M059J (cell line): ENCODE measurements around the gene ATF7IP2. TPM values are rescaled to one million over a fixed set of nuclear protein-coding genes. Genes with fewer than 3 reads are reported as not detected.

Source experiments
- DNase-seq: peaks from one replicate; pipeline ENCODE4 v3.0.0-alpha.2; 2012; ENCODE audit warnings: low read depth
- total RNA-seq: library from RNA; depleted of rRNA; stranded (reverse); fragments of >200 nt; shearing (Covaris generic); gene quantifications from 2 replicates; pipeline ENCODE4 v1.2.3, GENCODE V29; 2014; rRNA removed

ATF7IP2 gene
- total RNA-seq, 1 experiment from 2014 or later, result not detected

DNA sequence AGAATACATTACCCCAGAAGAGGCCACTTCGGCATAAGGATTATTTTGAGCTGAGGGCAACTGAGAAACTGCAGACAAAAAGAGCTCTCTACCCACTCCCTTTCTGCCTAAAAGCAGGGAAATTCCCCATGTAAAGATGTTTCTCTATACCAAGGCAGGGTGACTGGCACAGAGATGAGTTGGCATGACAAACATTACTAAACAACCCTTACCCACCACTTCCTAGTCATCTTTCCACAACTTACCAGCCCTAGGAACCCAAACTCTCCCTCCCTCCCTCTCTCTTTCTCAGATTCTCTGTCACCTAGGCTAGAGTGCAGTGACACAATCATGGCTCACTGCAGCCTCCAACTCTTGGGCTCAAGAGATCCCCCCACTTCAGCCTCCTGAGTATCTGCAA, 126.0 kb downstream of the ATF7IP2 start:
- DNase-seq, result peak; percentile 61

DNA sequence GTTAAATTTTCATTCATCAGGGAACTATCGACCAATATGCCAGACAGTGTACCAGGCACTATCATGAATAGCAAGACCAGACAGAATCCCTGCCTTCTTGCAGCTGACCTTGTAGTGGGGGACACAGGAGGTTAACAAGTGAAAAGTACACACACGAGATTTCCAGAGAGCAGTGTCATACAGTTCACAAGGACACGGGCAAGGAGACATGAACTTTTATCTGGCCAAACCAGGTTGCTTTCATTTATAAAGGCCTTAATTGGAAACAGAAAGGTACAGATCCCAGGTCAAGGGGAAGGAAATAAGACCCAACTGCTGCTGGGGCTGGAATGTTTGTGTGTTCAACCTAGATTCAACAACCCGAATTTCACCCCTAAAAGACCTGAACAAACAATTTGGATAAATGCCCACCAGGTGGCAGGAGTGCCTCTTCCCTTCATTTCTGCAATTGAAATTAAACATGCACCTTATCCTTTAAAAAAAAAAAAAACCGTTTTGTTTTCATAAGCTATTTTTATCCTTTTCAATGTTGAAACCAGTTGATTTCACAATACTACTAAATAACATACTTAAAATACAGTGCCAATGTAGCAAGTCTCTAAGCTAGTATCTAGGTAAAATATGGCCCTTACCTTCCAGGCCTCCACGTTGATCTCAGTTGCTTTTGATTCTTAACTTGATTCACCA, 128.7 kb downstream of the ATF7IP2 start:
- peak; percentile 63 for DNase-seq

DNA sequence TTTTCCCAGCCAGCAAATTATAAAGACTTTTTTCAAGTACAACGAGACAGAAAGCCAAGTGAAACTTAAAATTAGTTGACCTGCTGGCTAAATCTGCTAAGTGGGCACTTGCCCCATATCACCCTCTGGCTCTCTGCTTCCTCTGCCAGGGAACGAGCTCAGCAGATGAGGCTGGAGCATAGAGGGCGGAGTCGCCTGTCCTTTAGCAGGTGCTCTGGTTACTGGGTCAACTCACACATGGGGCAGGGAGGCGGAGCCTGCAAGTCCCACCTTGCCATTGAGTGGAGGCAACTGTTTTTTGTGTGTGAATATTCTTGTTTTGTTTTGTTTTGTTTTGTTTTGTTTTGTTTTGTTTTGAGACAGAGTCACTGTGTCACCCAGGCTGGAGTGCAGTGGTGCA, 132.0 kb downstream of the ATF7IP2 start:
- DNase-seq, result no peak

DNA sequence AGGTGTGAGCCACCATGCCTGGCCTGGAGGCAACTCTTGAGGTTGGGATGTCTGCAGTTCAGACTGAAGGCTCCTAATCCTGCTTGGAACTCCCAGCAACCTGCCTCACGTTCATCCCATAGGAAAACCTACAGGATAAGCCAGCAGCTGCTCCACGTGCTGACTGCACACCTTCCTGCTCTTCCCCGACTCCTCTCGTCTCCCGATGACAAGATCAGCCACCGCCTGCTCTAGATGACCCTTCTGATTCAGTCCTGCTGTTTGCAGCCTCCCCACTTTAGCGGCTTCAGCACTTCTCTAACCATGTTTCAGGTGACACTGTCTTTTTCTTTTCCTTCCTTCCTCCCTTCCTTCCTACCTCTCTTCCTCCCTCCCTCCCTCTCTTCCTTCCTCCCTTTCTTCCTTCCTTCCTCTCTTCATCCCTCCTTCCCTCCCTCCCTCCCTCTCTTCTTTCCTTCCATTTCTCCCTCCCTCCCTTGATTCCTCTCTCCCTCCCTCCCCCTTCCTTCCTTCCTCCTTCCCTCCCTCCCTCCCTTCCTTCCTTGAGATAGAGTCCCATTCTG, 132.7 kb downstream of the ATF7IP2 start:
- DNase-seq, result no peak

DNA sequence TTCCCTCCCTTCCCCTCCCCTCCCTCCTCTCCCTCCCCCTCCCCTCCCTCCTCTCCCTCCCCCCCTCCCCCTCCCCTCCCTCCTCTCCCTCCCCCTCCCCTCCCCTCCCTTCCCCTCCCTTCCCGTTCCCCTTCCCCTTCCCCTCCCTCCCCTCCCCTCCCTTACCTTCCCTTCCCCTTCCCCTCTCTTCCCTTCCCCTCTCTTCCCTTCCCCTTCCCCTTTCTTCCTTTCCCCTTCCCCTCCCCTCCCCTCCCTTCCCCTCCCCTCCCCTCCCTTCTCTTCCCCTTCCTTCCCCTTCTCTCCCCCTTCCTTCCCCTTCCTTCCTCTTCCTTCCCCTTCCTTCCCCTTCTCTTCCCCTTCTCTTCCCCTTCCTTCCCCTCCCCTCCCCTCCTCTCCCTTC, 133.4 kb downstream of the ATF7IP2 start:
- no peak for DNase-seq

DNA sequence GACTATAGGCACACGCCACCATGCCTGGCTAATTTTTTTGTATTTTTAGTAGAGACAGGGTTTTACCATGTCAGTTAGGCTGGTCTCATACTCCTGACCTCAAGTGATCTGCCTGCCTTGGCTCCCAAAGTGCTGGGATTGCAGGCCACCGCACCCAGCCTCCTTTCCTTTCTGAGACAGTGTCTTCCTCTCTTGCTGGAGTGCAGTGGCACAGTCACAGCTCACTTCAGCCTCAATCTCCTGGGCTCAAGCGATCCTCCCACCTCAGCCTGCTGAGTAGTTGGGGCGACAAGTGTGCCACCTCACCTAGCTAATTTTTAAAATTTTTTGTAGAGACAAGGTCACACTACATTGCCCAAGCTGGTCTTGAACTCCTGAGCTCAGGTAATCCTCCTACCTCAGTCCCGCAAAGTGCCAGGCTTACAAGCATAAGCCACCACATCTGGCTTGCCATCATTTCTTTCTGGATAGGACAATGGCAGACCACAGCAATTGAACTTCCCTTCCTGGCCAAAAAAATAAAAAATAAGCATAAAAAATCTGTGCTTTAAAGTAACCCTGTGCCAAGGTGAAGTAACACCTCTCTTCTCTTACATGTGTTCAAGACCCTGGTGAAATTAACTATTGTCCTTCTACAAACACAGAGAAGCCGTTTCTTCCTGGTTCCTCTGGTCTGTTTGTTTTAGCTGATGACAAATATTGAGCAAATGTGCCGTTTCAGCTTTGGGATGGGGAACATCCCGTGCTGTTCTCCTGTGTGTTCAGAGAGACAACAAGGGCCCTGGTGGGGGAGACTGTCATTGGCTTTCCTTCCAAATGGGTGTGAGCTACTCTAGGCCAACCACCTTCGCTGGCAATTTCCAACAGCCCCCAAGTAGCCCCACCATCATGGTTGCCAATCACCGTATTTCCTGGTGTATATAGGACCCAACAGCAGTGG, 134.3 kb downstream of the ATF7IP2 start:
- DNase-seq, result no peak

DNA sequence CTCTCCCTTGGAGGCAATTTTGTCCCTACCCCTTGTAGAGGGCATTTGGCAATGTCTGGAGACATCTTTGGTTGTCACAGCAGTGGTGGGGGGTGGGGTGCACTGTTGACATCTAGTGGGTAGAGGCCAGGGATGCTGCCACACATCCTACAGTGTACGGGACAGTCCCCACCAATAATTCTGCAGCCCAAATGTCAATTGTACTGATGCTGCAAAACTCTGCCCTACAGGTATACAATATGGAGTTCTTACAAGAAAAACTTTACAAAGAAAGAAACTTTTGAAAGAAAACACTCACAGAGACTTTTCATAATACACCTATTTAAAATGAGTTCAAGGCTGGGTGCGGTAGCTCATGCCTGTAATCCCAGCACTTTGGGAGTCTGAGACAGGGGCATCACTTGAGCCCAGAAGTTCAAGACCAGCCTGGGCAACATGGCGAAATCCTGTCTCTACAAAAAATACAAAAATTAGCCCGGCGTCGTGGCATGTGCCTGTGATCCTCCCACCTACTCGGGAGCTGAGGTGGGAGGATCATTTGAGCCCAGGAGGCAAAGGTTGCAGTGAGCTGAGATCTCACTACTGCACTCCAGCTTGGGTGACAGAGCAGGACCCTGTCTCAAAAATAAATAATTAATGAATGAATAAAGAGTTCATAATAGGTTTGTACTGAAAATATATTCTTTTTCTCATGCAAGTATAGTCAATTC, 135.2 kb downstream of the ATF7IP2 start:
- DNase-seq, result no peak

DNA sequence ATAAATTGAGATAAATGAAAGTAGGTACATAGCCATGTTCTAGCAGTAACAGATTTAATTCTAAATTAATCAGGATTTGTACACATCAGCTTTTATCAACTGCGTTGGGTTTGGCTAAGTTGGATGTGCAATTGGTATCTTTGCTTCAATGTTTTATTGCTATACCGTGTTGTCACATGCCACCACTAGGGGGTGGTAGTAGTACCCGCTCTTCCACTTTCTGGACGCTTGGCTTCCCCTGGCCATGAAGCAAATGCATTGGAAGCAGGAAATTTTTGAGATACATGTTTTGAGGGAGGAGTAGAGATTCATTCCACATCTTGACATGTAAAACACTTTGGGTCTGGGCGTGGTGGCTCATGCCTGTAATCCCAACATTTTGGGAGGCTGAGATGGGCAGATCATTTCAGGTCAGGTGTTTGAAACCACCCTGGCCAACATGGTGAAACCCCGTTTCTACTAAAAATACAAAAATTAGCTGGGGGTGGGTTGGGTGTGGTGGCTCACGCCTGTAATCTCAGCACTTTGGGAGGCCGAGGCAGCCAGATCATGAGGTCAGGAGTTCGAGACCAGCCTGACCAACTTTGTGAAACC, 135.9 kb downstream of the ATF7IP2 start:
- DNase-seq, result peak; percentile 70

DNA sequence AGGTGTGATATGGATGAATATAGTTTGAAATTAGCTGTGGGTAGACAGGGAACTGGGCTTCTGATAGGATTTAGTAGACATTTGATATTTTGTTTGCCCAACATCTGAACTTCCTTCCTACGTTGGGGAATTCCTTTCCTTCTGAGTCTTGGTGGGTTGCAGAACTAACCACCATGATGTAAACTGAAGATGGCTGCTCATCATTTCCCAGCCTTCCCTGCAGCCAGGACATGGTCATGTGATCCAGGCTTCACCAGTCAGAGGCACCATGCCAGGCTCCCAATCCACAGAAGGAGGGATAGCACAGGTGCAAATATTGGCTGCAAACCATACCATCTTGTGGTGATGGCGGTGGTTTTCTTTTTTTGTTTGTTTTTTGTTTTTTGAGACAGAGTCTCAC, 137.1 kb downstream of the ATF7IP2 start:
- no peak for DNase-seq

DNA sequence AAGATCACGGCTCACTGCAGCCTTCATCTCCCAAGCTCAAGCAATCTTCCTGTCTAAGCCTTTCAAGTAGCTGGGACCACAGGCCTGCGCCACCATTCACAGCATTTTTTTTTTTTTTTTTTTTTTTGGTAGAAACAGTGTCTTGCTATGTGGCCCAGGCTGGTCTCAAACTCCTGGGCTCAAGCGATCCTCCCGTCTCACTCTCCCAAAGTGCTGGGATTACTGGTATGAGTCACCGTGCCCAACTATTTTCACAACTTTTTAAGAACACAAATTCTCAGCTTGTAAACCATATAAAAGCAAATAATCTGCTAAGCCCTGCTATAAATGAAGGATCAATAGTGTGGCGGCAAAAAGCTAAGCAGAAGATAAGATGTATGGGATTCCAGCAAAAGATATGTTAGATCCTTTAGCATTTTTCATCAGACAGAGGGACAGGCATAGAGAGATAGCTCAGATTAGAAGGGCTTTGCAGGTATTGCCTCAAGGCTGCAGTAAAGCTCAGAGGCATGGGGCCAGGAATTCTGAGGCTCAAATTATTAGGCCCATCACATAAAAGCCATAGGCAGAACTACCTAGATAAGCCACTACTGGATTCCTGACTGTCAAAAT, 139.5 kb downstream of the ATF7IP2 start:
- peak; percentile 20 for DNase-seq

DNA sequence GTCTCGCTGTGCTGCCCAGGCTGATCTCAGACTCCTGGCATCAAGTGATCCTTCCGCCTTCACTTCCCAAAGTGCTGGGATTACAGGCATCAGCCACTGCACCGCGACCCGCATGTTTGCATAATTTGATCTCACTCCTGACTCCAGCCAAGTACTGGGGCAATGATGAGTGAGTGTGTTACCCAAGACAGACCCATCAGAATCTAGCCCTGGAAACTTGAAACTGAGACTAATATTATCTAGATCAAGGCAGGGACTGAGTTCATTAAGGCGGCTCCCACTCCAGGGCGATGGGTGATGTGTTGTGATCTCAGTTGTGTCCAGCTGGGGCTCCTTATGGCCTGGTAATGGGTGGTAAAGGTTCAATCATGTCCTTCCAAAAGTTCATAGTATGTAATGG, 141.1 kb downstream of the ATF7IP2 start:
- DNase-seq, result no peak

DNA sequence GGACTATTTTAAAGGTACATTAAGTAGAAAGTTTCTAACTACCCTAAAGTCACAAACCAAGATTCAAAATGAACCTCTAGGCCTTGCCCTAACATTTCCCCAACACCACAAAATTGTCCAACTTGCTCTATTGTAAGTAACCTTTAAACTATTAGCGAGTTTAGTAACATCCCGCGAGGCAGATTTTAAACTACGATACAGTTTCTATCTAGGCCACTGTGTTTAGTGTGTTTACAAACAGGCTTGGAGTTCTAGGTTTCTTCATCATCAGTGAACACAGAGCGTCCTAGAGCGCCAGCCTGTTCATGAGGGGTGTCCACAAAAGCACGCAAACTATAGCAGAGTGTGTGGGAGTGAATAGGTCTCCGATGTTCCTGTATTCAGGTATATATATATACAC, 142.8 kb downstream of the ATF7IP2 start:
- no peak for DNase-seq

DNA sequence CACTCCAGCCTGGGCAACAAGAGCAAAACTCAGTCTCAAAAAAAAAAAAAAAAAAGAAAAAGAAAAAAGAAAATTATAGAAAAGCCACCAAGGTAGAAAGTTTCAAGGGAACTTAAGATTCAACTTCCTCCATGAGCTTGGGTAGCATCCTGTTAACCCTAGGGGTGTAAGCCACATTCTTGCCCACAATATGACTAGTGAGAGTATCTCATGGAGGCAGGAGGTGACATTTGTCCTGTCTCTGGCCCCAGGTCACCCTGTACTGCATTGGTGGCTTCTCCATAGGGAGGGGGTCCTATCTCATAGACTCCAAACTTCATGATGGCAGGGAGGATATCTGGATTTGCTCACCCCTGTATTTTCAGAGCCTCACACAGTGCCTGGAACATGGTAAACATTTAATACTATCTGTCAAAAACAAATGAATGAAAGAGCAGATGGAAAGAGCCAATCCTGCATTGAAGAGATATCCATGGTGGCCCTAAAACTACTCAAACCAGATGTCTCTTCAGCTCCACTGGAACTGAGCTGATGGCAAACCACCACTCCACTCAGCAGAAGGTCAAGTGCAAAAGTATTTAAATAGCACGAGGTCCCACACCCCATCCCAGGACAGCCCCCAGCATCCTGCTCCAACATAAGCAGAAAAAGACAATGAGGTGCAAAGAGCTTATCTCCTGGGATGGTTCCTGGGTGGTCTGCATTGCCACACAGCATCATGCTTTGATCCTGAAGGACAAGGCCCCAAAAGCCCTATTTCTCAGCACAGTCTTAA, 144.2 kb downstream of the ATF7IP2 start:
- DNase-seq, result no peak

DNA sequence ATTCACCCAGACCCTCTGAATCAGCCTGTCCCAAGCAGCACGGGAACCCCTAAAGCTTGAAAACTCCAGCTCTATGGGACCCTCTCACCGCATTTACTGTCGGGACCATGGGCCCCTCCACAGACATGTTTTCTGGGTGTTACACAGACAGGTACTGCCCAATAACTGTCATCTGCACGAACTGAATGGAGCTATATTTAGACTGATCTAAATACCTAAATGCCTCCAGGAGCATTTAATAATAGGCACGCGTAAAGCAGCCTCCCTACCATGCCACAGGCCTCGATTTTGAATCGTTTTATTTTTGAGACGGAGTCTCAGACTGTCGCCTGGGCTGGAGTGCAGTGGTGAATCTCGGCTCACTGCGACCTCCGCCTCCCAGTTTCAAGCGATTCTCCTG, 144.8 kb downstream of the ATF7IP2 start:
- DNase-seq, result no peak

DNA sequence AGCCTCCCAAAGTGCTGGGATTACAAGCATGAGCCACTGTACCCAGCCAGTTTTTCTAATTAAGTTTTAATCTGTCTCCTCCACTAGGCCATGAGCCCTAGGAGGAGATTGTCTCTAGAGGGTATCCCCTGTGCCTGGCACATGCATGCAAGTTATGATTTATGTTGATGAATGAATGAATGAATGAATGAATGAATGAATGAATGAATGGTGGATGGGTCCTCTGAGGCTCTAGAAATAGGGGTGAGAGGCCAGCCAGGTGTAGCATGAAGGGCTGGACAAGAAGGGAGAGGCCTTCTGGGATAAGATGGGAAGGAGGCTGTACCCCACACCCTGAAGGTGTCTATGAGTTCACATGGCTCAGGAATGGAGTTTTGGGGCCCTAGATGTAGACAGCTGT, 145.7 kb downstream of the ATF7IP2 start:
- DNase-seq, result no peak

Other genes starting within 250 kb of the ATF7IP2 start
- gene GRIN2A, start 203.6 kb upstream of the ATF7IP2 start, total RNA-seq, result 8.6 and 9.8 TPM in 2 replicates
- 28.0 and 55.4 TPM in 2 replicates for gene EMP2, start 194.5 kb downstream of the ATF7IP2 start, total RNA-seq